Stimulated activated CD4-positive, alpha-beta T cell treated with anti-CD3 and anti-CD28 coated beads, TNF-alpha, amount 100 ng/mL, for 24 hours (primary cell): Measurements from ENCODE around the gene MAS1.
"Not testable (repeated sequence)": the region's sequence is repeated elsewhere in the genome, so short reads cannot be mapped to it uniquely, and the experiment has no call there.

Experiments used
- DNase-seq, 3 experiments: peaks; one replicate each; pipeline ENCODE4 v3.0.0-alpha.2; 2020; ENCODE audit warnings: low read depth in 3 of 3

The MAS1 gene

DNA sequence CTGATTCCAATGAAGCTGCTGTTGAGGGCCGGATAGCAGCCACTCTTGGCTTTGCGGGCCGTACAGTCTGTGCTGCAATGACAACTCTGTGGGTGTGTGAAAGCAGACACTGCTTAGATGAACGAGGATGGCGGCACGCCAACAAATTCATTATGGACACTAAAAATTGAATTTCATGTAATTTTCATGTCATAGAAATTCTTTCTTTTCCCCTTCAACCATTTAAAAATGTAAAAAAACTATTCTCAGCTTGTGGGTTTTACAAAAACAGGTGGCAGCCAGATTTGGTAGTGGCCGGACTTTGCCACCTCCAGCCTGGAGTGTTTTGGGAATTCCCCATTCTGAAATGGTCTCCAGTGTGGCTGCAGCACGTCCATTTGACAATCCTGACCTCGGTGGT is 26.0 kb downstream of the MAS1 start:
- no peak for DNase-seq

DNA sequence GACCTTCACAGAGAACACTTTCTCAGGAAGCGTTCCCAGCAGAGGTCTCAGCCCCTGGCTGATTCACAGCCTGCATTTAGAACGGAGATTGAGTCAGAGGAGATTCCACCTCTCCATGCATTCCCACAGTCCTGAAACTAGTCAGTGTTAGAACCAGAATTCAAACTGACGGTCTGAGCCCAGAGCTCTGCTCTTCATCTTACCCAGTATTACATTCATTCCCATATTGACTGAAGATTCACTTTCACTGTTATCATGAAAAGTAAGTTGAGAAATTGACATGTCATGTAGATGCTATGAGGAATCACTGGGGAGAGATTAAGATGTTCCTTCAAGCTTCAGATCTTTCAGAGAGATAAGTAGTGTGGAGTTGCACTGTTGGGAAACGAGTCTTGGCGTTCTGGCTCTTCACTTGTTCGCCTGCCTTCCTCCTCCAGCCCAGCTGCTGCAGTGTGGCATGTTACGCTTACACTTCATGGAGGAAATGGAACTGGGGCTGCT is 28.3 kb downstream of the MAS1 start:
- DNase-seq: no peak

DNA sequence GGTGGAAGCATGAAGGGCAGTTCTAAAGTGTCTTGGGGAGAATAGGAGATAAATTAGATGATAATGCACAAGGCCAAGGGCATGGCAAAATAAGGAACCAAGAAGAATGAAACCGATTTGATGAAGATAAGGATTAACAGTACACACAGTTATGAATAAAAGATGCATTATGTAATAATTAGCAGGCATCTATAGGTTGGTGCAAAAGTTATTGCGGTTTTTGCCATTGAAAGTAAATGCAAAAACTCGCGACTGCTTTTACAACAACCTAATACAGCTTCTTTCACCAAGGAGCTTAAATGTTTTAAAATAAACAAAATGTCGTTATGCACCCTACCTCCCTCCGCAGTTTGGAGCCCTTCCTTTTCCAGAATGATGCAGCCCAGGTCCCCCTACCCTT is 29.0 kb downstream of the MAS1 start:
- DNase-seq: no peak

DNA sequence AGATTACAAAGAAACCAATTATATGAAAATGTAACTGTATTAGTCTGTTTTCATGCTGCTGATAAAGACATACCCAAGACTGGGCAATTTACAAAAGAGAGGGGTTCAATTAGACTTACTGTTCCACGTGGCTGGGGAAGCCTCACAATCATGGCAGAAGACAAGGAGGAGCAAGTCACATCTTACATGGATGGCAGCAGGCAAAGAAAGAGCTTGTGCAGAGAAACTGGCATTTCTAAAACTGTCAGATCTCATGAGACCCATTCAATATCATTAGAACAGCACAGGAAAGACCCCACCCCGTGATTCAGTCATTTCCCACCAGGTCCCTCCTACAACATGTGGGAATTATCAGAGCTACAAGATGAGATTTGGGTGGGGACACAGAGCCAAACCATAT is 33.4 kb downstream of the MAS1 start:
- DNase-seq: not testable (repeated sequence)

DNA sequence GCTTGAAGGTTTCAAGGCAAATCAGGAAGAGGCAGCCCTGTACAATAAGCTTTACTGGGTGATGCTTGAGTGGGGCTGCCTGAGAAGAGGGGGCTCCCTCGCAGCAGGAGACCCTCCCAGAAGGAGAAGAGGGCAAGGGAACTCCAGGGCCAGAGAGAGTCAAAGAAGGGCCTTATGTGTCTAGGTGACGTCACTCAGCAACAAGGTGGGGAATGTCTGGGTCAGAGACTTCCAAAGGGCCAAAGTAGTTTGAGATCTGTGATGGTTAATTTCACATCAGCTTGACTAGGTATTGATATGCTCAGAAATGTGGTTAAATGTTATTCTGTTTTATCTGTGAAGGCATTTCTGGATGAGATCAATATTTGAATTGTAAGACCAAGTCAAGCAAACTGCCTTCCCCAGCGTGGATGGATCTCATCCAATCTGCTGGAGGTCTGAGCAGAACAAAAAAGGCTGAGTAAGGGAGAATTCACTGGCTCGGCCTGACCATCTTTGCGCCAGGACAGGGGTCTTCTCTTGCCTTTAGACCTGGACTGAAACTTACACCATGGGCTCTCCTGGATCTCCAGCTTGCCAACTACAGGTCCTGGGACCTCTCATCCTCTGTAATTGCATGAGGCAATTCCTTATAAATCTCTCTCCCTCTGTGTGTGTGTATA is 35.9 kb downstream of the MAS1 start:
- DNase-seq: no peak

DNA sequence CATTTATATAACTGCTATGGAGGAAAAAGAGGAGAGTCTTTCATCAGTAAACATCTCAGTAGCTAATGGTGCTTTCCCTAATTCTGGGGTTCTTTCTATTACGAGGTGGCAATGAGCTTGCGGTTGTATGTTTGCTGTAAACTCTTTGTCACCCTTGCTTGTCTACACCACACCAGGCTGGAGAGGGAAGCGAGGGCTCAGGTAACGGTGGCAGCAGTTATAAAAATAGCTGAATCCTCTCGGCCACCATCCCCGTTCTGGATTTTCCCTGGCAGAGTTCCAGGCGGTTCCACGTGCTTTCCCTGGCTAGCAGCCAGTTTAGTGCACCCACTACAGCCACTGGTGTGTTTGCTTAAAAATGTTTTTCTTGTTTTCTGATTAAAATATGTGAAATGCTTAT is 39.0 kb downstream of the MAS1 start:
- peak; percentile 12 to 43 (median 43) for DNase-seq

DNA sequence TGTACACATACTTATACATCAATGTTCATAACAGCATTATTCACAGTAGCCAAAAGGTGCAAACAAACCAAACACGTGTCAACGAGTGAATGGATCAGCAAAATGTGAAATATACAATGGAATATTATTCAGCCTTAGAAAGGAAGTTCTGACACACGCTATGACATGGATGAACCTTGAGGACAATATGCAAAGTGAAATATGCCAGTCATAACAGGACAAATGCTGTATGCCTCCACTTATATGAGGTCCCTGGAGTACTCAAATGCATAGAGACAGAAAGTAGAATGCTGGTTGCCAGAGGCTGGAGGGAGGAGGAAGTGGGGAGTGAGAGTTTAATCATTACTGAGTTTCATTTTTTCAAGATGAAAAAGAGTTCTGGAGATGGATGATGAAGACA is 40.3 kb downstream of the MAS1 start:
- peak in 2 of 3 experiments; percentile 22 to 25 for DNase-seq

DNA sequence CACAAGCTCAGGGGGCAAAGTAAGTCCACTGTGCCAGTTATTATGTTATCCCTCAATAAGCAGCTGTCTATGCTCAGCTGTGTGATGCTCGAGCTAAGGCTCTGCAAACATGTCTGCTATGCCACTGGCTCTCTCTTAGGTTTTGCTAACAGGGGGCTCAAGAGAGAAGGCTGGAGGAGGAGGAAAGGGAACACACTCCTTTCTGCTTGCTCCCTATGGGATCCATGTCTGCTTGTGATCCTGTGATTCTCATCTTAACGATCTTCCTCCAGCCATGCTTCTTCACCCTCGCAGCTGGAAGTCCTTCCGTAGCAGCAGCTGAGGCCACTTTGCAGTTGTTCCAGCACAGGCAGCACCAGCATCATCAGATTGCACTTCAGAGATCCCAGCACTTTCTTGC is 41.1 kb downstream of the MAS1 start:
- no peak for DNase-seq

DNA sequence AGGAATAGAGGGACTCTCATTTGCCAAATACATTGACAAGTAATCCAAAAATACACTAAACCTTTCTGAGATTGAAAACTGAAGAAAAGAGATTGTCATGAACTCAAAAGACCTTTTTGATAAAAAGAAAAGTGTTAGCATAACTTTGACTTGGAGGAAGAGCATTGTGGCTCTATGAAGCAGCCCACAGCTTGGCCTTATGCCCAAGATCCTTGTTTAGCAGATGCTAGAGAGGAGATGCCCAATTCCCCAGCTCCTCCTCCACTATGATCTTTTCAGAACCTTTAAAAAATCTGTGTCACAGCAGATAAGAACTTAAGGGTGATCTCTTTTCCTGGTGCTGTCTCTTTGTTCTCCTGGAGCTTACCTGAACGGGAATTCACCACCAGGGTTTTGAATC is 42.3 kb downstream of the MAS1 start:
- no peak for DNase-seq

DNA sequence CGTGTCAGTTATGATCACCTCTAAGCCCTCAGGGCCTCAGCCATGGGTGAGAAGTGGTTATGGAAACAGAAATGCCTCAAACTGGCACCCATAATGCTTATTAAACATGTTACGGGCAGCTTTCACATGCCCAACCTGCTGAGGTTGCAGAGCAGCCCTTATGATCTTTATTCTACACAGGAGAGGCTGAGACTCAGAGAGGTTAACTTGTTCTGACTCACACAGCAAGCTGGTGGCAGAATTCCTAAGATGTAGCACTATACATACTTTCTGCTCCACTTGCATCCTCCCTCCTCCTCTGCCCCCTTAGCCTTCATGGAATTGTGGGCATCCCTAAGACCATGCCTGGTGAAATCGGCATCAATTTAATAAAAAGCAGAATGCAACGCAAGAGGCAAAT is 43.4 kb downstream of the MAS1 start:
- no peak for DNase-seq

DNA sequence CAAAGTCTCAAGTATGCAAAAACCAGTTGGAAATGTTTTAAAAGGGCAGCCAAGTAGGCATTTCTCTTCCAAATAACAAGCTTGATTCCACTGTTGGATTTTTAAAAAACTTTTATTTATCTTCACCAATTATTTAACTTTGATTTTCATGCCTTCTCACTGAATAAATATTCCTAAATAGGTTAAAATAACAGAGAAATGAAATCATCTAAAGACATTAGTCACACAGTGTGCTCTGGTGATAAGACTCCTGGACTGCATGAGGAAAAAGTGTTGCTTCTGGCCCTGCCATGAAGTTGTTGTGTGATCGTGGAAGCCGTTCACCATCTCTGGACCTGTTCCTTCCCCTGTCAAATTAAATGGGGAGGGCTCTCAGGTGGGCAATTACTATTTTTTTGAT is 44.3 kb downstream of the MAS1 start:
- DNase-seq: no peak

DNA sequence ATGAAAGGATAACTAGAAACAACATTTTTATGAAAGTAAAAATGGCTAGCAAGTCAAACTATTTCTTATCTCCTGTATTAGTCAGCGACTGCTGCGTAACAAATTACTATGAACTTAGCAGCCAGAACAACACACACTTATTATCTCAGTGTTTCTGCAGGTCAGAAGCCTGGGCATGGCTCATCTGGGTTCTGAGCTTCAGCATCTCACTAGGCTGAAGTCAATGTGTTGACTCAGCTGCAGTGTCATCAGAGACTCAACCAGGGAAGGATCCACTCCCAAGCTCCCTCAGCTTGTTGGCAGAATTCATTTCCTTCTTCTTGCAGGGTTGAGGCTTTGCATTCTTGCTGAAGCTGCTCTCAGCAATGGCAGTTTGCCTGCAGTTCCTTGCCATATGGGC is 44.8 kb downstream of the MAS1 start:
- DNase-seq: no peak

DNA sequence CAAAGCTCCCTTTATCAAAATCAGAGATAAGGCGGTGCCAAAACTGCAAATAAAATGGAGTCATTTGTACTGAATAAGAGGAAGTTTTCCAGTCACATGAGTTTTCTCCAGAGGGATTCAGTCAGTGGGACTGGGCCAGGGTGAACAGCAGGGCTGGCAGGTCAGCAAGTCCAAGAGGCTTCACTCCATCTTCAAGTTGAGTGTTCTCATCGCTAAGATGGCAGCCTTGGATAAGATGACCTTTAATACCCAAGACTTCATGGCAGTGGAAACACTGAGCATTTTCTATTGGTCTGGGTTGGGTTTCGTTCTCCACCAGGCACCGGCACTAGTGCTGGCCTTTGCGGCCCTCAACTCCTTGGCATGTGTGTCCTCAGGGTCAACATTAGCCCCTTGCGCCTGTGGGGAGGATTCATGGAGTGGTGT is 48.8 kb downstream of the MAS1 start:
- DNase-seq: no peak
